ENCODE results near the gene KRT71.

Gene KRT71

DNA sequence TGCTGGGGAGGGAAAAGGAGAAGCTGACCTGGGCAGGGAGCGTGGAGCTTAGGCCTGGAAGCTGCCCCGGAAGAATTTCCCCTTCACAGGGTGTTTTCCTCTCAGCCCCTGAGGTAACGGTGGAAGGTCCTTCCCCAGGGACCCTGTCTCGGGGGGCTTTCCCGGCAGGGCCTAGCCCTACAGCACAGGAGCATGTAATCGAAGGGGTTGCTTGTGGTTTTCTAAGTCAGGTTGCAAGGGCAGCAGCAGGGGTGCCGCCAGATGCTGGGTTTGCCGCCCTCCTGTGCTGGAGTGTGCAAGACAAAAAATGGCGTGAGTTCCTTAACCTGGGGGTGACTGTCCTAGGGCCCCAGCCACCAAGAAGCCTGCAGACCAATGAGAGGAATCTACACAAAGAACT, 22.3 kb upstream of the KRT71 start:
- no peak for DNase-seq

DNA sequence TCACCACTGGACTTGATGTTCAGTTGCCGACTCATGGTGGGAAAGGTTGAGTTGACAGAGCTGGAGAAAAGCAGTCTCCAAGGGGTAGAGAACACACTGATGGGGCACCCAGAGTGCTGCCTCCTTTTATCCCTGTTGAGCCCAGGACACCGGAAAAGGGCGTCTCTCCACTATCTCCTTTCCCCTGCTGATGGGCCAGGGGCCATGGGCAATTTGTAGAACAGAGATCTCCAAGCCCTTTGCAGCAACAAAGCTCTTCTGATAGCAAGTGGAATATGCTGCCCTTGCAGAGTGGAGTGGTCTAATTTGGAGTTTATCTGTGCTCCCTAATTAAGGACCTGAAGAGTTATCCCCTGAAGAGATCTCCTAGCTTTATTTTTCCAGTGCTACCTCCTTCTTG, 20.8 kb upstream of the KRT71 start, which contains the start of gene KRT74:
TSS of gene KRT74 (minus strand) at position 101 of the 400 bp plus-strand sequence. CDS start at position 35, 66 bp downstream.
- no peak for DNase-seq

DNA sequence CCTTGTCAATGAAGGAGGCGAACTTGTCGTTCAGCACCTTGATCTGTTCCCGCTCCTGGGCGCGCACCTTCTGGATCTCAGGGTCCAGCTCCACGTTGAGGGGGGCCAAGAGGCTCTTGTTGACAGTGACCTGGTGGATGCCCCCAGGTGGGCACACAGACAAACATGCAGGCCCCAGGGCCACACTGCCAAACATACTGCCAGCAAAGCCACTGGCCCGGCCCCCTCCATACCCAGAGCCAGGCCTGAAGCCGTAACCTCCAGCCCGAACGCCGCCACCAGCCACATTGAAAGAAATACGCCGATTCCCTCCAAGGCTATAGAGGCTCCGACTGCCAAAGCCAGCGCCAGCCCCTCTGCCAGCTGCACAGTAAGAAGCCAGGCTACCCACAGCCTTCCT, 20.4 kb upstream of the KRT71 start:
- no peak for DNase-seq

DNA sequence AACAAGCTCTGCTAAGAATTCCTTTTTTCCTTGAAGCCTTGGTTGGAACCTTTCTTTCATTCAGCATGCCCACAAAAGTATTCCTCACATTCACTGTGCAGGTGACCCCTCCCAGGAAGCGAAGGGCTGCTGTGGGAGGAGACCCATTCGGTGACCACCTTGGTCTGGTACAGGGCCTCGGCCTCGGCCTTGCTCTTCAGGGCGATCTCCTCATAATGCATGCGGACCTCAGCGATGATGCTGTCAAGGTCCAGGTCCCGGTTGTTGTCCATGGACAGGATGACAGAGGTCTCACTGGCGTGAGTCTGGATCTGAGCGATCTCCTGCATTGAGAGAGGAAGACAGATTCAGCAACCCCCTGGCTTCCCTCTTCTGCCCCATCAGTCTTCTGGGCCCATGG, 17.6 kb upstream of the KRT71 start:
- DNase-seq = no peak

DNA sequence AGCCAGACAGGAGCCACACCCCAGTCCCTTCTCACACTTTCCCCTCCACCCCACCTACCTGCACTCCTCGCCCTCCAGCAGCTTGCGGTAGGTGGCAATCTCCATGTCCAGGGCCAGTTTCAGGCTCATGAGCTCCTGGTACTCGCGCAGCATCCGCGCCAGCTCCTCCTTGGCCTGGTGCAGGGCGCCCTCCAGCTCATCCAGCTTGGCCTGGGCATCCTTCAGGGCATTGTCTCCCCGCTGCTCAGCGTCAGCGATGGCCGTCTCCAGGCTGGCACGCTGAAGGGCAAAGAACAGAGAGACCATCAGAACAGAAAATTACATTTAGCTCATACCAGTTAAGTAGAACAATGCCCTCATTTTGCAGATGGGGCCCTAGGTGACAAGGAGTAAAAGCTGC, 15.2 kb upstream of the KRT71 start:
- DNase-seq = no peak

DNA sequence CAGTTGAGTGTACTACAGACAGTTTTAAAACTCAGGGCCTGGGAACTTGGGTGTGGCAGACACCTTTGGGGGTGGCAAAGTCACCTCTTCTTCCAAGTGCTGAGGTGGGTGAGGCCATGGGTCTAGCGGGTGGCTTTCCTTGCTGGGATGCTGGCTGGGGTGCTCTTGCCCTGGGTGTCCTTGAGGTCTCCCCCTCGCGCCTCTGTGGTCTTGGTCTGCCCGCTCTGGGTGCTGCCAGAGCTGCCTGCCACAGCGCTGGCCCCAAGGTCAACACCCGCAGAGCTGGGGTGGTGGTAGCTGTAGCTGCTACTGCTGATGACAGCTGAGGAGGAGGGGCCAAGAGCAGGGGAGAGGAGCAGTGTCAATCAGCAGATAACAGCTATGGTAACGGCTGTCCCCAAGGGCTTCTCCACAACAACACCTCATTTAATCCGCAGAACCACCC, 13.9 kb upstream of the KRT71 start:
- no peak for DNase-seq

DNA sequence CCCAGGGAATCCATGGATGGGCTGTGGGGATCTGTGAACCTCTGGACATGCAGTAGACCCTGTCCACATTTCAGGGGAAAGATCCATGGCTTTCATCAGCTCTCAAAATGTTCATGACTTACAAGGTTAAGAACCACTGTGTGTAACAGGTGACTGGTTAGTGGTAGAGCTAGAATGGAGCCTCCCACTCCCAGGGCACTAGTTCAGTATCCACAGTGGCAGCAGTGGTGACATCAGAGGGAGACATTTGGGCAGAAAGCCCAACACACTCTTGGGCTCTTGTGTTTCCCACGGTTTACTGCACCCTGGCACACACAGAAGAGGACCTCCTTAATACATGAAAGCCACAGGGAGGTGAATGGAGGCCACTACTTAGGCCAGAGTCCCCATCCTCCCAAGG, 11.6 kb upstream of the KRT71 start:
- no peak for DNase-seq

DNA sequence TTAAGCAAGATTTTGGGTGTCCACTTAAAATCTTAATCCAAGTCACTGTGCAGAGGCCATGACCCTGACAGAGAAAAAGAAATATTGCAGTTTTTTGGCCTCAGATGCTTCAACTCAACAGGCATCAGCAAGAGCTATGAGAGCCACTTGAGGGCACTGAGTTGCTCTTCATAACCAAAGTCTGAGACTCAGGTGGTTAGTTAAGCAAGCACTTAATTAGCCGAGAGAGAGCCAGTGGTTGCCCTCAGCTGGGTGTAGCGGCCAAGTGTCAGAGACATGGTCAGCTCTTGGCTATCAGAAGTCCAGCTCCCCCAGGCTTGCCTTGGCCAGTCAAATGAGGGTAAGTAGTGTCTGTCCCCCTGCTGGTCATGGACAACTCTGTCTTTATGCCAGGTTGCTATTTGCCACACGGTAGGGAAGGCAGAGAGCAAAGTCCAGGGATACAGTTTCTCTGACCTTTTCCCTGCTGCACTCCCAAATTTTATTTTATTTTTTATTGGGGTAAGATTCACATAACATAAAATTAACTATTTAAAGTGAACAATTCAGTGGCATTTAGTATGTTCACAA, 9.0 kb upstream of the KRT71 start:
- no peak for DNase-seq

DNA sequence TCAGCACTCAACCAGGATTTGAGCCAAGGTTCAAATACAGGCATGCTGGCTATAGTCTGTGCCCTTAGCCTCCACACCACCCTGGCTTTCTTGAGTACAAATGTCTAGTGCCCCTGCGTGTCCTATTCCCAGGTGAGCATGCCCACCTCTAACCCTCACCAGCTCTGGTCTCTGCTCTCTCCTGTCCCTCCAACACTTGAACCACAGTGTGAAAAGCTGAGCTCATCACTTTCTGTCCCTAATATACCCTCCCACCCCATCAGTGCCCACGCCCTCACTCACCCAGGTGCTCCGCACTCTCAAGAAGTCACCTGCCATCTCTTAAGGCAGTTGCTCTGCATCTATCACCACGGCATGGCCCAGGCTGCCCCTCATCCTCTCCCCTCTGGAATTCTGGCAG, 7.0 kb upstream of the KRT71 start:
- no peak for DNase-seq

DNA sequence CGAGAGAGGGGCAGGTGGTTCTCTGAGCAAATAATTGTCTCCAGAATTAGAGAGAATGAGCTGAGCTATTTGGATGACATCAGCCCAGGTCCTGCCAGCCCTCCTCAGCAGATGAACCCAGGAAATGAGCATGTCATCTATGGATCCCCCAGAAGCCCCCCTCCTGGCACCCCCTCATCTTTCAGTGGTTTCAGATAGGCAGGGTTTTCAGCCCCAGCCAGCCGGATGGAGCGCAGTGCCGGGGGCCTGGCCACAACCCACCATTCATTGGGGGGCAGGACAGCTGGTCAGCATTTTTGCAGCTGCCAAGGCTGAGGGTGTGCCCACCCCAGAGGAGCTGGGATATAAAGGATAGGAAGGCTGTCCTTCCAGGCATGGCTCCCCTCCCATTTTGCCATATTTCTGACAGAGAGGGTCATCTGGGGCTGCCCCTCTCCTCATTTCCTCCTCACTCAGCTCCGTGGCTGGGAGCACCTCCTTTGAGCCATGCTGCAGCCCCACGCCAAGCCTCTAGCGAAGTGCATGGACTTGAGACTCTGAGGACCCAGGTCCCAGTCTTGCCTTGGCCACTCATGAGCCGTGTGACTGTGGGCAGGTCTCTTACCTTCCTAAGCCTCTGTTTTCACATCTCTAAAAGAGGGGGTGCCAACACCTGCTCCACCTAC, 6.0 kb upstream of the KRT71 start:
- no peak for DNase-seq

DNA sequence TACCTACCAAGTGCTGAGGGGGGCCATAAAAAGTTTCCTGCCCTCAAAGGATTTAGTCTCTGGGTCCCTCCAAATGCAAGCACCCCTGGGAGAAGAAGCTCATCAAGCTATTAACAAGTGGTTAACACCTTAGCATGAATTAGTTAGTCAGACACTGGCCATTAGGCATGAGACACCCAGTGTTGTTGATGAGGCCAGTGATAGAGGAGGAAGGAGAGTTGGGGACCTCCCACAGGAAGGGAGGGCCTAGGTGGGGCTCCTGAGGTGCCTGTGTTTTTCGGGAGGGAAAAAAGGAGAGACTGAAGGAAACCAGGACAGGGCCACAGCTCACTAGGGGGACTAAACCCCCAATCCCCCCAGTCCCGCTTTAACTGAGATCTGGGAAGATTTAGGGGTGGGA, 4.5 kb upstream of the KRT71 start:
- no peak for DNase-seq

DNA sequence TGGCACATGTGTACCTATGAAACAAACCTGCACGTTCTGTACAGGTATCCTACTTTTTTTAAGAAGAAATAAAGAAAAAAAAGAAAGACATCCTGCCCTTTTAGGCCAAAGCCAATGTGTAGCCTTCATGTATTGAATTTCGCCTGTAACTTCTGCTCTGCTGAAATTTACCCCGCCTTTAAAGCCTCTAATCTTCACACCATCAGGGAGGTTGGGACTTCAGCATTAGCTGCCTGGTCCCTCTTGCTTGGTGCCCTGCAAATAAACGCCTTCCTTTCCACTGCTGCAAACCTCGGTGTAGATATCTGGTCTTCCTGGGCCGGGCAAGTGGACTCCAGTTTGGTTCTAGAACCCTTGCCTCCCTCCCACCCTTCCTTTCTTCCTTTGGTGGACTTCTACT, 2.6 kb upstream of the KRT71 start:
- DNase-seq = no peak

DNA sequence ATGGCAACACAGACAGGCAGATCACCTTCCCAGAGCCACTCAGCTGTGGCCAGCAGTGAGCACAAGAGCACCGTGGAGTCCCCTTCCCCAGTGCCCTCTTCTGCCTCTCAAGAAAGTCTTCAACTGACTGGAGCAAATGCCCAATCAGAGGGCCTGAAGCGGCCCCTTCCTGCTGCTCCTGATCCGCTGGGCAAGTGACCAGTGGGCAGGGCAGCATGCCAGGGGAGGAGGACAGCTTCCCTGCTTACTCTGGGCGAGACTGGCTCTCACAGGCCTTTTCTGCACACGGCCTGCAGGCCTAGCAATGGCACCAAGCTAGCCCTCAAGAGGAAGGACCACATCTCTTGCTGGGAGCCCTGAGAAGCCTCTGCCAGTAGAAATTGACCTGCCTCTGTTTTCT, 890 bp downstream of the KRT71 start:
- DNase-seq = no peak

DNA sequence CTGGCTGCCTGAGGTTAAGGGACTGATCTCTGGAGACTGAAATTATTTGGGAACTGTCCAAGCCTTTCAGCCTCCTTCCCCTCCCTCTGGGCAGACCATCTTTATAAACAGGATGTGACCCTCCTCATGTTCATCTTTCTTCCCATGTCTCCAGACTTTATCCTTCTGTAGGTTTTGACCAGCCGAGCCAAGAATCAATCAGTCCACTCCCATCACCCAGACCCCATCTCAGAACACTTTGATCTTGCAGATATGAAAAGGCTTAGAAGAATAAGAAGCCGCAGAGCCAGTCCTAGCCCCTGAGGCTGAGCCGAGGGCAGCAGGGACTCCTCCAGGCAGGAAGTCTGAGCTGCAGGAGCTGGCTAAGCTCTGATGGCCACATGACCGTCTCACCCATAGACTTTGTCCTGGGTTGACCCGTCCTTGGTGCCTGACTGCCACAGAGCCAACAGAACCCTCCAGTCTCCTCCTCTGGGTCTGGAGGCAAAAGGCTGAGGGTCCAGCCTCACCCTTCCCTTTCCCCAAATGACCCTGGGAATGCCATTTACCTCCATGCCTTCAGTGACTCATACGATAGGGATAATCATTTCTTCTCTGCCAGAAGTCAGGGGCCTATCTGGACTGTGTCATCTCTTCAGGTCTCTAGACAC, 1.6 kb downstream of the KRT71 start:
- no peak for DNase-seq

DNA sequence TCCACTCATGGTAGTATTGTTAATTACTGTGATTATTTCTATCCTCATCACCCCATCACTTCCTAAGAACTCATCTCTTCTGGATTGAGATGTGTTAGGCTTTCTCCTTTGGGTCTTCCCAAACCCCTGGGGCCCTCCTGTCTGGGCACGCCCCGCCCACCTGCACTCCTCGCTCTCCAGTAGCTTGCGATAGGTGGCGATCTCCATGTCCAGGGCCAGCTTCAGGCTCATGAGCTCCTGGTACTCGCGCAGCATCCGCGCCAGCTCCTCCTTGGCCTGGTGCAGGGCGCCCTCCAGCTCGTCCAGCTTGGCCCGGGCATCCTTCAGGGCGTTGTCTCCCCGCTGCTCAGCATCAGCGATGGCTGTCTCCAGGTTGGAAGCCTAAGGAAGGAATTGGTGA, 6.8 kb downstream of the KRT71 start:
- no peak for DNase-seq

DNA sequence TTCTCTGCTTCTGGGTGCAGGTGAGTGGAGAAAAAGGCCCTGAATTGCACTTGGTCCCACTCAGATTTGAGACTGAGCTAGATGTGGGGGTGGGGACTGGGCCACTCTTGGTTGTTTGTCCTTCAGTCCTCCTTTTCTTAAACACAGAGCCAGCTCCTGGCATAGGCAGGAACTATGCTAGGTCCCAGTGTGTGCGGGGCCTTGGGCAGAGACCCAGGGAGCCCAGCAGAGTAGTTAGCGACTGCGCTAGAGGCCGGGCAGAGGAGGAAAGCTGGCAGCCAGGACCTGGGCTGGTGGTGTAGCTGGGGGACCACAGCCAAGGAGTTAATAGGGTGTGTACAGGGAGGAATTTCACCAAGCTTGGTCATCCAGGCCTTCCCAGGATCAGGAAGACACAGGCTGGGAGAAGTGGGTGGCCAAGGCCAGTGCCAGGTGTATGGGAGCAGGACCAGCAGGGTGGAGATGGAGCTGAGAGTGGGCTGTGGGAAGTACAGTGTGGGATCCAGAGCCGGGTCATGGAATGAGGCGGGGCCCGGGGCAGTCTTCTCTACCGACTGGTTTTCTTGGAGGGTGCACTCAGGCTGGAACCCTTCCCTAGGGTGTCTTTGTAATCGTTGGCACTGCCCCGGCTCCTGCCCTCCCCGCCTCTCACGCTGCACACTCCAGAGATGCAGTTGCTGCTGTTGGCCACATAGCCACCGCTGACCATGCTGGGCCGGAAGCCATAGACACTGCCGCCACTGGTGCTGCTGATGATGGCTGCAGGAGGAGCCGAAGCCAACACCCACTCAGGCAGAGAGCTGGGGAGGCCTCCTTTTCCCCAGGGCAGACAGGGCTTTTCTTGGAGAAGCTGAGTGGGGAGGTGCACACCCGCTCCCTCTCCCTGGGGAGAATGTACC, 8.7 kb downstream of the KRT71 start:
- DNase-seq = no peak

DNA sequence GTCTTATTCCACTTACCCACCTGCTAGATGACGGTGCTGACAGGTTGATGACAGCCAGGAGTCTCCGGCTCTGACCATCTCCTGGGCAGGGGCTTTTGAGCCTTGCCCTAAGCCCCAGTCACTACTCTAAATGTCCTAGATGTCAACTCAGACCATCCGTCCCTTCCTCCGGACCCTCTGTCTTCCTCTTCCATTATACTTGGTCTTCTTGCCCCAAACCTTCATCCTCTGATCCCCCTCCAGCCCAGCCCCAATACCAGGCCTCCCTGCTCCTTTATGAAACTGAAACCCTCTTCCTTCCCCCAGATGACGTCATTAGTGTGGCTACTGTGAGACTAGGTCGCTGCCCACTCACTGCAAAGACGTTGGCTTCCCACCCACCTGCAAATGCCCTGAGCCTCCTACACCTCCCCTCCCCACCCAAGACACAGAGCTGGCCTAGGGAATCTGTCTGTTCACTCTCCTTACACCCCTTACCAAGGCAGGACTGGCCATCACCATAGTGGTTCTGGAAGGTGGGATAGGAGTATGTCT, 10.1 kb downstream of the KRT71 start:
- no peak for DNase-seq

DNA sequence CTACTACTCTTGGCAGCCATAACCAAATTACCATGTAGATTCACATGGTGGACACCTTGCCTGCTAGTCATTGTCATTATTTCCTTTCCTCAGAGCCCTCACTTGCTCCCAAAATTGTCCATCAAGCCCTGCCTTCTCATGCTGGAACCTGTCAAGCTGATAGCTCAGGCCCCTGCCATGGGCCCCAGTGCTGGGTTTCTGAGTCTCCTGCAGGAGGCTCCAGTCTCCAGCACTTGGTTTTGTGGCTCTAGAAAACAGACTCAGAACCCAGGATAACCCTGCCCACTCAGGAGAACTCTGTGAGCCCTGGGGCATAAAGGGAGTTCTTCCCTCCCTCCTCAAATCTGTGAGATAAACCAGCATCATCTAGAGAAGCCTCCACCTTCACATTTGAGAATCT, 10.8 kb downstream of the KRT71 start:
- DNase-seq = no peak

DNA sequence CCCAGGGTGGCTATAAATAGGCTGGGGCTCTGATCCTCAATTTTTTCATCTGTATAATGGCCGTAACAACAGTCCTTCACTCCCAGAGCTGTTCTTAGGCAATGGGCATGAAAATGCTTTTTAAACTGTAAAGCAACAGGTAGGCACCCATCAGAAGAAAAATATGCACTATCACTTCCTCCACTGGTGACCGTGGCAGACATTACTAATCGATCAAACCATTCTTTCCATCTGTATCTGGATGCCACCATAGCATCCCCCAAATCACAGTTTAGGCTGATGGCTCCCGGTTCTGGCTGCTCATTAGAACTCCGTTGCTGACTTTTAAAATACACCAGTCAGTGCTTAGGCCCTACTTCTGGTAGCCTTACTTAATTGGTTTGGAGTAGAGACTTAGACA, 11.2 kb downstream of the KRT71 start:
- DNase-seq = no peak

DNA sequence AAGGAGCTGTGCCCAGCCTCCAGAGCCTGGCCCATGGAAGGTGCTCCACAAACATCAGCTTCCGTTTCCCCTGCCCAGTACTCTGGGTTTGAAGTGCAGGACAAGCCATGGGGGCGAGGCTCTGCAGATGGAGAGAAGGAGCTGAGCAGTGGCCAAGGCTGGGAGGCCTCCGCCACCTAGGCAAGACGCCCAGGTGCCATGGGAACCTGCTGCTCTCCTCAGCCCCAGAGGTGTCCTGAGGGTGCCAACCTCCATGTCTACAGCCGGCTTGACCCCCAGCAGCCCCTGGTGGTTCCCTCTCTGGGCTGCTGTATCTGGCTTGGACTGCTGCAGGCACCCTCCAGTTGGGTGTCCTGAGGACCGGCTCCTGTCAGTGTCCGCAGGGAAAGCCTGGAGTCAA, 12.4 kb downstream of the KRT71 start:
- DNase-seq = no peak

DNA sequence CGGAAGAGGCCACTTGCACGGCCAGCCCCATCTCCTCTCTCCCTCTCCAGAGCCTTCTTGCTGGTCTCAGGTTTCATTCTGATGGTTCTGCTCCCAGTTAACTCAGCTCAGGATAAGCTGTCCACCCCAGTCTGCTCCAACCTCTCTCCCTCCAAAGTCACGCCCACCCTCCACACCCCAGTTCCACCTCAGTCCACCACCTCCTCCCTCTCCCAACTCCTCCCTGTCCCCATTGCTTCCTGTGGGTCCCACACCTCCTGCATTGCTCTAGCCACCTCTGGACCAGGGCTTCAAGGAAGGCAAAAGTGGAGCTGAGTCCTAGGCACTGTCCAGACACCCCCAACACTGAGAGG, 13.1 kb downstream of the KRT71 start:
- DNase-seq = no peak

DNA sequence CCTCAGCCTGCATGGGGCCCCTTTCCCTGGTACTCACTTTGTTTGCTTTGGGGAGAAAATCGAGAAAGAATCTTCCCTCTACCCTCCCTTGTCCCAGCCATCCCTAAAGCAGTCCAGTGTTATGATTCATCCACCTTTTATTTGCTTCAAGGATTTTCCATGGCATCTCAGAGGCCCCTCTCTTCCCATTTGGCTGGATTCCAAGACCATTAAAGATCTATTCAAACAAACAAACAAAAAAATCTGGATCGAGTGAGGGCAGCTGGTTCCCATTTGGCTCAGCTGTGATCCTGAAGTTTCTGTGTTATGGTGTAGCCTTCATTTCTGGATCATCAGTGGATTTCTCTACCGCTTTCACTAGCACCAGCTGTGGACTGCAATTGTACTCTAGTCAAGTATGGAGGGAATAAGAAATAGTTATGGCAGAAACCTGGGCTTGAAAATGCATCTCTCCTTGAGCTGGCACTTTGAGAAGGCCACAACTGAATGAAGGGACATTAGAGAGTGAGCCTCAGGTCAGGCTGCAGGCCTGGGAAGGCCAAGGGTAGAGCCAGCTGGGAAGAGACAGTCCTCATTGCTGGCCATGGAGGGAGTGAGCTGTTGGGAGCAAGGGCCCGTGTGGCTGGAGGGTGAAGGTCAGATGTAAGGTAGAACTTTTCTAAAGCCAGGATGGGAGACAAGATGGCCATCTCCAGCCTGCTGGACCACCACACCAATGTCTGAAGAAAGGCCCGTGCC, 13.7 kb downstream of the KRT71 start:
- no peak for DNase-seq

DNA sequence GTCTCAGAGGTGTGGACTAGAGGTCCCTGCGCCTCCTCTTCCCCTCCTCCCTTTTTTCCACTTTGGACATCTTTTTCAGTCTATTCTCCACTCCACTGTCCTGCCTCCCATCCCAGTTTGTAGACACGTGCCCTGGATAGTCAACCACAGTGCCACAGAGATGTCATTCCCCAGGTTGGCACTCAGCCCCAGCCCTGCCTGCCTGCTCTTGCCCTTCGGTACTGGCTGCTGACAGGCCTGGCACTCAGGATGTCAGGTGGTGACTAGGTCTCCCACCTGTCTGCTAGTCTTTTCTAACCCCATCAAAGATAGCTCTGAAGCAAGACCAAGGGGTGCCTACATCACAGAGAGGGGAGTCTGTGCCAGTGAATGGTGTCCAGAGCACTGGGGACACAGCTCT, 15.8 kb downstream of the KRT71 start:
- DNase-seq = no peak

All from NCI-H1930 (cell line).